Activated naive CD8-positive, alpha-beta T cell (primary cell): ENCODE measurements around the gene SLC17A5.
"Not testable (repeated sequence)": the region's sequence is repeated elsewhere in the genome, so short reads cannot be mapped to it uniquely, and the experiment has no call there.

Experiments used
- H3K27ac Mint-ChIP-seq: one replicate; pipeline ENCODE4 v1.8.0; 2021; ENCODE audit warnings: mixed read lengths
- H3K27me3 Mint-ChIP-seq: one replicate; pipeline ENCODE4 v1.8.0; 2021; ENCODE audit warnings: mixed read lengths
- H3K36me3 Mint-ChIP-seq: one replicate; pipeline ENCODE4 v1.8.0; 2021; ENCODE audit warnings: mixed read lengths
- H3K4me1 Mint-ChIP-seq: one replicate; pipeline ENCODE4 v1.8.0; 2021; ENCODE audit warnings: low read depth, mixed read lengths
- H3K4me3 Mint-ChIP-seq: one replicate; pipeline ENCODE4 v1.8.0; 2021; ENCODE audit warnings: mild to moderate bottlenecking, mixed read lengths
- H3K9me3 Mint-ChIP-seq: one replicate; pipeline ENCODE4 v1.8.0; 2021; ENCODE audit warnings: low read depth, mixed read lengths

Gene SLC17A5

DNA sequence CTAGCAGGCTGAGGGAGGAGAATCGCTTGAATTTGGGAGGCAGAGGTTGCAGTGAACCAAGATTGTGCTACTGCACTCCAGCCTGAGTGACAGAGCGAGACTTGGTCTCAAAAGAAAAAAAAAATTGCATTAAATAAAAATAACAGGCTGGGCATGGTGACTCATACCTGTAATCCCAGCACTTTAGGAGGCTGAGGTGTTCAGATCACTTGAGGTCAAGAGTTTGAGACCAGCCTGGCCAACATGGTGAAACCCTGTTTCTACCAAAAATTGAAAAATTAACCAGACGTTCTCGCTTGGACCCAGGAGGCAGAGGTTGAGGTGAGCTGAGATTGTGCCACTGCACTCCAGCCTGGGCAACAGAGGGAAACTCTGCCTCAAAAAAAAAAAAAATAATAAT lies 102.7 kb downstream of the SLC17A5 start:
- H3K27ac Mint-ChIP-seq, H3K27me3 Mint-ChIP-seq, H3K9me3 Mint-ChIP-seq, H3K4me1 Mint-ChIP-seq, H3K4me3 Mint-ChIP-seq, H3K36me3 Mint-ChIP-seq: not testable (repeated sequence)

GRCh38 chr6:73548458-73549446 lies 105.0 kb downstream of the SLC17A5 start:
- Mint-ChIP-seq H3K9me3 (no peaks in the 10 kb centered on the region), H3K27ac (no peak overlapping the region), H3K36me3 (no peaks in the 10 kb centered on the region), H3K4me1 (no peaks in the 10 kb centered on the region), H3K4me3 (no peak overlapping the region), H3K27me3 (no peaks in the 10 kb centered on the region)

DNA sequence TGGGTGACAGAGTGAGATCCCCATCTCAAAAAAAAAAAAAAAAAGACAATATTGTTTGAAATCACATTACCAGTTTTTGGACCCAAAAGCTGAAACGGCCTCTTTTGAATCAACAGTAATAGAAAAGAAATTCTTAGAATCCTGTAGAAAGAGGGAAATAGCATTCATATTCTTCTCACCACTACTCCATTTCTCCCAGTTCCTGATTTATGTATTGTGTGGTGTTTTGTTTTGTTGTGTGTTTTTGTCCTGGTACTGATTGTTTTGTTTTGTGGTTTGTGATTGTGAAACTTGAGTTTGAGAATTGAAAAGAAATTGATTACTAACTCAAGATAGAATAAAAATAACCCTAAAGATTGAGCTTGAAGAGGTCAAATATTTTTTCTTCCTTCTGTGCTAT lies 106.8 kb downstream of the SLC17A5 start:
- Mint-ChIP-seq H3K9me3 (no peaks in the 10 kb centered on the region), H3K4me1 (no peaks in the 10 kb centered on the region), H3K27me3 (no peaks in the 10 kb centered on the region), H3K27ac (no peak overlapping the region), H3K4me3 (no peak overlapping the region), H3K36me3 (no peaks in the 10 kb centered on the region)
